GM21576 (cell line): ENCODE data around the gene SAMD1.

Experiments used
- ATAC-seq: cut with Tn5 transposase; IDR thresholded peaks from one replicate; pipeline ENCODE4 v1.9.1; 2021; ENCODE audit warnings: mild to moderate bottlenecking, moderate library complexity; ENCODE audit not compliant: unreplicated experiment

The SAMD1 gene

DNA sequence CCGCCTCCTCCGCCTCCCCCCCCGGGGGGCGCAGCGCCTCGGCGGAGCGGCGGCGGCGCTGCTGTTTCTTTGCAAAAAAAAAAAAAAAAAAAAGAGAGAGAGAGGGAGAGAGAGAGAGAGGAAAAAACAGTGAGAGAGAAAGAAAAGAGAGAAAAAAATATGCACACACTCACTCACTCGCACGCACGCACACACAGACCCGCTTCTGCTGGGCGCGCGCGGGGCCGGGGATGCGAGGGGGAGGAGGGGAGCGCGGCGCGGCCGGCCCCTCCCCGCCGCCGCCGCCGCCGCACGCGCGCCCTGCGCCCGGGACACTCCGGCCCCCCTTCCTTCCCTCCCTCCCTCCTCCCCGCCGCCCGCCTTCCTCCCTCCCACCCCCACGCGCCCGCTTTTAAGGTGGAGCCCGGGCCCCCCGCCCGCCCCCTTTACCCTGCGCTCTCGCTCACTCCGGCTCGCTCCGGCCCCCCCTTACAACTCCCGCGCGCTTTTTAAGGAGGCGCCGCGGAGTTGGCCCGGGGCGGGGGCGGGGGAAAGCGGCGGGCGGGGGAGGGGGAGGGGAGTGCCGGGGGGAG lies at the start of gene SAMD1:
TSS of gene SAMD1 (minus strand) at position 243 of the 572 bp plus-strand sequence.
- ATAC-seq, result peak; percentile 21

GRCh38 chr19:14139944-14140343 lies 49.4 kb upstream of the SAMD1 start:
- ATAC-seq, result no peak

GRCh38 chr19:14138576-14139265 lies 48.2 kb upstream of the SAMD1 start:
- ATAC-seq, result no peak

GRCh38 chr19:14136509-14137281 lies 46.1 kb upstream of the SAMD1 start, which contains the start of gene ASF1B:
Gene ASF1B, minus strand, starts transcription at chr19:14136589. Its CDS starts 133 bp downstream, at chr19:14136456.
- ATAC-seq, result peak; percentile 70

GRCh38 chr19:14135985-14136508 lies 45.5 kb upstream of the SAMD1 start:
- ATAC-seq, result no peak

DNA sequence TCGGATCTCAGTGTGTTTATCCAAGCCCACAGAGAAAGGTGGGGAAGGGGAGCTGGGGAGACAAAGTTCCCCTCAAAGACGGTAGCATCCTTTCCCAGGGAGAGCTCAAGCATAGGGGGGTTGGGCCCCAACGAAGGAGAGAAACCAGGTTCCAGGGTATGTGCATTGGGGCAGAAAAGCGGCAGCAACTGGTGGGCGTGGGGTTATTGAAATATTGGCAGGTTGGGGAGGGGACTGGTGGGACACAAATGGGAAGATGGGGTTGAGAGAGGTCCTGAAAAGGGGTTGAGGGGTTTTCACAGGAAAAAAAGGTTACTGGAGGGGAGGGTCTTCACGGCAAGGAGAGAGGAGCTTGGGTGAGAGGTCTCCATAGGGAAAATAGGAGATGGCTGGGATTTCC lies 44.8 kb upstream of the SAMD1 start:
- ATAC-seq, result no peak

GRCh38 chr19:14127929-14128509 lies 37.5 kb upstream of the SAMD1 start:
- ATAC-seq, result no peak

GRCh38 chr19:14127176-14127575 lies 36.6 kb upstream of the SAMD1 start:
- ATAC-seq, result no peak

DNA sequence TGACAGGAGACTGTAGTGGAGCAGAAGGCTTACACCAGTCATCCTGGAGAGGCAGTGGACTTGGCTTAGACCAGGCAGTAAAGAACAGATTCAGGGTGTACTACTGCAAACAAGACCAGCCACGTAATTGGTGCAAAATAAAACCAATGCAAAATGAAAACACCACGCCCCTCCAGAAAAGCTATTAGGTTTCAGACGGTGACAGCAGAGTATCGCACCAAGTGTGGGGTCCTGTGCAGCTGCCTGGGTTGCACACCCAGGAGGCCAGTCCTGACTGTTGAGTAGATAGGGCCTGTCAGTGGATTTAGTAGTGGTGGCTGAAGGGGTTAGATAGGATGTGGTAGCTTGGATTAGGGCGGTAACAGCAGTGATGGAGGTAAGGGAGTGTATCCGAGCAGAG lies 32.4 kb upstream of the SAMD1 start:
- ATAC-seq, result no peak

DNA sequence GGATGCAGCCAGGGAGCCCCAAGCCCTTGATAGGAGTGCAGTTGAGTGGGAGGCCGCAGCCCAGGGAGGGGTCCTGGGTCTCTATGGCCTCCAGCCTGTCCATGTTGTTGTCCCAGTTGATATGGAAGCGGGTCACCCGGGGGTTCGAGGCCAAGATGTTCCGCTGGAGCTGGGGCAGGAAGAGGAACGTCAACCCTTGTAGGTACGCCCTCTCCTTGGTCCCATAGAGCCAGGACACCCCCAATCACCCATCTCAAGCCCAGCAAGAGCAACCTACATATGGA lies 29.9 kb upstream of the SAMD1 start:
- ATAC-seq, result no peak

- no peak for ATAC-seq
Observed at GRCh38 chr19:14119644-14120496, 29.3 kb upstream of the SAMD1 start.

GRCh38 chr19:14119146-14119545 lies 28.6 kb upstream of the SAMD1 start:
- no peak for ATAC-seq

DNA sequence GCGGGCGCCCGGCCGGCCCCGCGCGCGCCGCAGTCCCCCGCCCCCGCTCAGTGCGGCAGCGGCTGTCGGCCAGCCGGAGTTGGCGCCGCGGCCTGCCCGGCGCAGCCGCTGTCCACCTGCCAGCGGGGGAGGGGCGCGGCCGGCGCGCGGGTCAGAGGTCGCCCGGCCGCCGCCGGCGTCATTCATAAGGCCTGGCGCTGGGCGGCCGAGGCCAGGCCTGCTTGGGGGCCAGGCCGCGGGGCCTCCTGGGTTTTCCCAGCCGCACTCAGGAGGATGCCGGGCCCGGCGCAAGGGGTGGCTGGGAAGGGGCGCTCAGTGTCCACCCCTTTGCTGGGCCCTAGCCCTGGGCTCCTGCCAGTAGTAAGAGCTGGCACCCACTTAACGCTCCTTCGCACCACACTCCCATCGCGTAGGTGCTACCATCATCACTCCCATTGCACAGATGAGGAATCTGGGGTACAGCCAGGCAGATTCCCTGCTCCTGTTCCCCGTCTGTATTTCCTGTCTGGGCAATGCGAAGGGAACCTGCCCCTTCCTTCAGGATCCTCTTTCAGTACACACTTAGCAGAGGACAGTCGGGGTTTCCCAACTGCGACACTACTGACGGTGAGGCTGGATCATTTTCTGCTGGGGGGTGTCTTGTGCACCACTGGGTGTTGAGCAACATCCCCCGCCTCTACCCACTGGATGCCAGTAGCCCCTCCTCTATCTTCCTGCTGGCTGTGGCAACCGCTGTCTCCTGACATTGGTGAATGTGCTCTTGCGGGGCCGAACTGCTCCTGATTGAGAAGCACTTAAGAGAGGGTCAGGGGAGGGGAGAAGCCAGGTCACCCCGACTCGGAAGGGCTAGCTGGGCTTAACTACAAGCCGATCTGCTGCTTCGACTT lies 27.9 kb upstream of the SAMD1 start:
- ATAC-seq, result no peak

- peak; percentile 89 for ATAC-seq
Observed at GRCh38 chr19:14117668-14118164, 27.2 kb upstream of the SAMD1 start, which contains the start of gene PRKACA. Gene PRKACA, minus strand, starts transcription at chr19:14117762. Its CDS starts 215 bp downstream, at chr19:14117547.

- ATAC-seq, result peak; percentile 5
Observed at GRCh38 chr19:14116918-14117578, 26.5 kb upstream of the SAMD1 start.

- no peak for ATAC-seq
Observed at GRCh38 chr19:14116525-14116917, 26.0 kb upstream of the SAMD1 start.

- ATAC-seq, result no peak
Observed at GRCh38 chr19:14115756-14116155, 25.2 kb upstream of the SAMD1 start.

DNA sequence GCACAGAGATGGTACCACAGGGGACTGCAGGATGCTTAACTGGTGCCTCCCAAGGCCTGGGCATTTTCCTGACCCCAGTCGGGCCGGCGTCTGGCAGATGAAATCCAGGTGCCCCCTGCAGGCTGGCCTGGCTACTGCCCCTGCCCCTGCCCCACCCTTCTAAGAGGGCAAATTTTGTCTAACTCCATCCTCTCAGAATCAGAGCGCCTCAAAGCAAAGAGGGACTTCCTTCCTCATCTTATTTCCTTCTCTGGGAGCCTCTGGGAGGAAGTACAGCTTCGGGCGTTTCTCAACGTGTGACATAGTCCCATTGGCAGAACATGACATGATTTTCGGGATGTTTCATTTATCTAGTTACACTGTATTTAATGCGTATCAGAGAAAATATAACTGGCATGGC lies 24.3 kb upstream of the SAMD1 start:
- ATAC-seq, result no peak

DNA sequence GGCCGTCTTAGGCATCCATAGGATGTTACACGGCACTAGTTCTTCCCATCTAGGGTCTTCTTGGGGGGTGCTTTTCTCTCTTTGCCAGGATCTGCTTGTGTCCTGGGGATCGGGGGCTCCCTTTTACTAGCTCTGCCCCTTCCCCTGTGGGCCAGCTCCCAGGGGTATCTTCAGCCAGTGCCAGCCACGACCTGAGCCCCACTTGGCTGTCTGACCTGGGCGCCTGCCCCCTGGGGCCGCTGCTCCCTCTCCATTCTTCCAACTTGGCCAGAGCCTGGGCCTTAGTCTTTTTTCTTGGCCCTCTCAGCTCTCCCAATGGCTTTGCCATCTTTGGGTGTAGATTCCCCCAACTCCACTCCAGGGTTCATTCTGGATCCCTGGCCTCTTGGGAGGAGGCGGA lies 23.9 kb upstream of the SAMD1 start:
- ATAC-seq, result no peak
